NOMO-1 treated with dmso at 0.1 percent for 144 hours (cell line): ENCODE data around the gene MICALL1.

Experiments
- DNase-seq: peaks from one replicate; lab custom pipeline; 2025; ENCODE audit not compliant: unreplicated experiment; lab: John Stamatoyannopoulos, UW

MICALL1 gene

GRCh38 chr22:37982151-37982785, 76.2 kb downstream of the MICALL1 start:
- no peak for DNase-seq

DNA sequence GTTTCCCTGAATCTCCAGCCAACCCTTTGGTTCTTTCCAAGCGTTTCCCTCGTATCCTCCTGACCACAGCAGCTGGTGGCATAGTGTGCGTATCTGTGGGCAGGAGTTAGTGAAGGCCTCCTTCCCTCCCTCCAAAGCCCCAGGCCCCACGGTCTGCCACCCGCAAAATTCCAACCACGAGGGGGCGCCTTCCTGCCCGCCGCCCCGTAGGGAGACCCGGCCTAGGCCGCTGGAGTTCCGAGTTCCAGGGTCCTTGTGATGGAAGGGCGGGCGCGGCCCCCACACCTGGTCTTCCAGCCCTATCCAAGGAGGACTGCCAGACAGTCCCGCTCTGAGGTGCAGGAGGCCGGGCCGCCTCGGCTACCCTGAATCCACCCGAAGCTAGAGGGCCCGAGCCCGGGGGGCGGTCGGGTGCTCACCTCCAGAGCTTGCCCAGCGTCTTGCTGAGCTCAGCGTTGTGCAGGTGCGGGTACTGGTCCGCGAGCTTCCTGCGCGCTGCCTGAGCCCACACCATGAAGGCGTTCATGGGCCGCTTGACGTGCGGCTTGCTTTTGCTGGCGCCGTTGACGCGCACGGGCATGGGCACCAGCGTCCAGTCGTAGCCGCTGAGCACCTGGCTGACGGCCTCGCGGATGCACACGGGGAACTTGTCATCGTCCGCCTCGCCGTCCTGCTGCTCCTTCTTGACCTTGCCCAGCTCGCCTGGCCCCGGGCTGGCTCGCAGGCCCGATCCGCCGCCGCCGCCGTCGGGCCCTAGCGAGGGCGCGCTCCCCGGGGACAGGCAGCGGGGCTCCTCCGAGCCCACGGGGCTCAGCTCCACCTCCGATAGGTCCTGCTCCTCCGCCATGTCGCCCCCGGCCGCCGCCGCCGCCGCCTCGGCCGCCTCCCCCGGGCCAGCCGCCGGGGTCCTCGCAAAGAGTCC, 77.1 kb downstream of the MICALL1 start:
- no peak for DNase-seq

DNA sequence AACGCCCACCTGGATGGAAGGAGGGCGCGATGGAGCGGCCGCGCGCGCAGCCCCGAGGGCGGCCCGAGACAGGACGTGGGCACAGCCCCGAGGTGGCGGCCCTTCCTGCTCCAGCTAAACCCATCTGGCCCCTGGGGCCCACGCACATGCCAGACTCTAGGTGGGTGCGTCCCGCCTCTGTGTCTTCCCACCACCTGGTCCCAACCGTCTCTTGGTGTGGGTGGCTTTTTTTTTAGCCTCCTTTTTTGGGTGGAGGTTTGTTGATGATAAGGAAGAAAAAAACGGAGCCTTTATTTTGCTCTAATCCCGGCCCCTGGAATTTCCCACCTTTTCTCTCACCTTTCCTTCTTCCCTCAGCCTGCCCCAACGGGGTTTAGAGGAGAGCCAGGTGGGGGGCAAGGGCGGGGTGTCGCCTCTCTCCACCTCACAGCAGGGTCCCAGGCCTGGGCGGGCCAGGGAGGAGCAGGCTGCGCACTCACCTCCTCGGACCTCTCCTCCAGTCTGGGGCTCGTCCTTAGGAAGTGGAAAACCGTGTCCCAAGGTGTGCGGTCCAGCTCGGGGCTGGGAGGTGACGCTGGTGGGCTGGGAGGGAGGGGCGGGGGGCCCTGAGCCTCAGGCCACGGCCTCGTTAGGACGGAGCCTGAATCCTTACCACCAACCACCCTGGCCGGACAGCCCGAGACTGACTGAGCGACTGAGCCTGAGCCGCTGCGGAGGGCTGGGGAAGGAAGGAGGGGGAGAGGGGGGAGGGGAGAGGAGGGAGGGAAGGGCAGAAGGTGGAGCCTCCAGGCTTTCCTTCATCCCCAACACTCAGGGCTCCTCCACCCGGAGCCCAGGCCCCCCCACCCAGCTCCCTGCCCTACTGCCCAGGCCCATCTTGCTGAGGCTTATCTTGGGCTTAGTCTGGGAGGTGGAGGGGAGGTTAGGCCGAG, 78.0 kb downstream of the MICALL1 start, which contains the start of gene SOX10:
SOX10 (minus strand) TSS at position 696 of the 932 bp plus-strand sequence. CDS start 771 bp downstream, outside the sequence.
- no peak for DNase-seq

DNA sequence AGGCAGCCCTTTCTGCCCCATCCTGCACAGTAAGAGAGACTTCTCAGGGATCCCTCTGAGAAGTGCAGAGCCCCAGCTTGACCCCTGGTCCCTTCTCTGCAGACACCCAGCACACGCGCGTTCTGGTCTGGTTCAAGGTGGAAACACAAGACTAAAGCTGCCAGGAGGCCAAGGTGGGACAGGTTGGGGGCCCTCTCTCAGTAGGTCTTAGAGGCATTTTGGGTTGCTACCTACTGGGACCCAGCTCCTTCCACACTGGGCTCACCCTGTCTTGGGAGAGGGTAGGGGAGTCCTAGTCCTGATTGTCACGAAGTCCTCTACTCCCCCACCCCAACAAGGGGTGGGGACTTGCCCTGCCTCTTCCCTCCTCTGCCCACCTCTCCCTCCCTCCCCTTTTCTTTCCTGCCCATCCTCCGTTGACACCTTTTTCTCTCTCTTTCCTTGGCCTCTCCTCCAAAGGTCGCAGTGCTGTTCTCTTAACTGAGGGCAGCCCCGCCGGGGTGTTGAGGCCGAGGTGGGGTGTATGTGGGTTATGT, 79.0 kb downstream of the MICALL1 start:
- no peak for DNase-seq

GRCh38 chr22:37985751-37986281, 79.7 kb downstream of the MICALL1 start:
- DNase-seq = no peak

DNA sequence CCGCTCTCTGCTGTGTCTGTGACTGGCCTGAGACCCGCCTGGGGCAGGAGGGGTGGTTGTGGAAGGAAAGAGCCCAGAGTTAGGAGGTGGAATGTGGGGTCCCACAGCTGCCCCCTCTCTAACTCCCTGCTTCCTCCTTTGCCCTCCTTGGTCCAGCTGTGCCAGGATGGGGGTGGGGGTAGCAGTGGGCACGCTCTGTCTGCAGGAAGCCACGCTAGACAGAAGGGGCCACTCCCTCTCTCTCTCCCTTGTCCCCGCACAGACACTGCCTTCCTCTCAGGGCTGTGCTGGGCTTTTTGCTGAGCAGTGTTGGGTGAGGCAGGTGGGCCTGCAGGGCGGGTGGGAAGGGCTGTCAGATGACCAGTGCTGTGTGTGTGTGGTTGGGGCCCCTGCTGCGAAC, 80.3 kb downstream of the MICALL1 start:
- no peak for DNase-seq

- DNase-seq = no peak
Observed at GRCh38 chr22:37989146-37990045, 83.3 kb downstream of the MICALL1 start.

DNA sequence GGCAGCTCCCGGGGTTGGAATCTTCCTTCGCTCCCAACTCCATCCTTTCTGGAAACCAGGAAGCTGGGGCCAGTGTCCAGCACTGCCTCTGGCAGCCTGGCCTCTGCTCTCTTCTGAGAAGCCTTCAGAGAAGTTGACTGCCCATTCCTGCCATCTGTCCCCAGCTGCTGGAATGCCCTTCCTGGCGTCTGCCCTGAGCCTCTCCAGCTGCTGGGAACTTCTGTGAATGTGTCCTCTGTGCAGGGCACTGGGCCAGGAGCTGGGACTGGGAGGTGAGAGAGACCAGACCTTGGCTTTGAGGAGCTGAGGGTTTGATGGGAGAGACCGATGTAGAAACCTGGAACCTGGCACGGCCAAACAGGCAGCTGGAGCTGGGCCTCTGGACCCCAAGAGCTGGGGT, 84.2 kb downstream of the MICALL1 start:
- DNase-seq = no peak

- no peak for DNase-seq
Observed at GRCh38 chr22:37990862-37991261, 84.8 kb downstream of the MICALL1 start.

DNA sequence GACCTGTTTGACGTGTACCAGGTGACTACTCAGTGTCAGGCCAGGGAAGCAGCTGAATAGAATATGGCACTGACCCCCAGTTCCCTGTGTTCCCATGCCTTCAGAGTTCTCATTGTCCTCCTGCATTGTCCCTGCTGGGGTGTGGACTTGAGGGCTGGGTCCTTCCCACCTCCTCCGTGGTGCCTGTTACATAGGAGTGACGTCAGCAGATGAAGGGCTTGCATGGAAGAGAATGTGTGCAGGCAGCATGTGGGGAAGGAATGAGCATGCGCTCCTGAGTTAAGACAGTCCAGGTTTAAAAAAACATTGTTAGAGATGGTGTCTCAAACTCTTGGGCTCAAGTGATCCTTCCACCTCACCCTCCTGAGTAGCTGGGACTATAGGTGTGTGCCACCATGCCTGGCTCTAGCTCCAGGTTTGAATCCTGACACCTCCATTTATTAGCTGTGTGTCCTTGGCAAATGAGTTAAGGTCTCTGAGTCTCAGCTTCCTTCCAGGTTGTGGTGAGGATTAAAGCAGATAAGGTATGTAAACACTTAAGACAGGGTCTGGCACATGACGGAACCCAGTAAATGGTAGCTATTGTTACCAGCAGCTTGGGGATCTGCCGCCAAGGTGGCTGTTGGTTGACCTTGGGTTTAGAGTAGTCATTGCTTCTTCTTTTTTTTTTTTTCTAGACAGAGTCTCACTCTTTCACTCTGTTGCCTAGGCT, 85.8 kb downstream of the MICALL1 start:
- DNase-seq = no peak
